HT1080 (cell line): ENCODE measurements around the gene MRPL3. TPM values are rescaled to one million over a fixed set of nuclear protein-coding genes. Genes with fewer than 3 reads are reported as not detected.

Experiments used
- DNase-seq: peaks from one replicate; pipeline ENCODE4 v3.0.0-alpha.2; 2015; ENCODE audit warnings: low read depth
- polyA plus RNA-seq, 2 experiments: library from polyadenylated mRNA; depleted of rRNA; stranded (reverse); fragments of >200 nt; gene quantifications; 2 replicates each; pipeline ENCODE4 v1.2.3, GENCODE V29; 2015
- total RNA-seq: library from RNA; depleted of rRNA; stranded (reverse); fragments of >200 nt; shearing (Covaris generic); gene quantifications from 2 replicates; pipeline ENCODE4 v1.2.3, GENCODE V29; 2014; rRNA removed

Gene MRPL3
- total RNA-seq: 380 and 426 TPM in 2 replicates
- 300 and 338 TPM in 2 replicates for polyA plus RNA-seq (2015; cell fraction: cytosol; rRNA removed)
- 197 and 215 TPM in 2 replicates for polyA plus RNA-seq (2015; cell fraction: nucleus; rRNA removed)

DNA sequence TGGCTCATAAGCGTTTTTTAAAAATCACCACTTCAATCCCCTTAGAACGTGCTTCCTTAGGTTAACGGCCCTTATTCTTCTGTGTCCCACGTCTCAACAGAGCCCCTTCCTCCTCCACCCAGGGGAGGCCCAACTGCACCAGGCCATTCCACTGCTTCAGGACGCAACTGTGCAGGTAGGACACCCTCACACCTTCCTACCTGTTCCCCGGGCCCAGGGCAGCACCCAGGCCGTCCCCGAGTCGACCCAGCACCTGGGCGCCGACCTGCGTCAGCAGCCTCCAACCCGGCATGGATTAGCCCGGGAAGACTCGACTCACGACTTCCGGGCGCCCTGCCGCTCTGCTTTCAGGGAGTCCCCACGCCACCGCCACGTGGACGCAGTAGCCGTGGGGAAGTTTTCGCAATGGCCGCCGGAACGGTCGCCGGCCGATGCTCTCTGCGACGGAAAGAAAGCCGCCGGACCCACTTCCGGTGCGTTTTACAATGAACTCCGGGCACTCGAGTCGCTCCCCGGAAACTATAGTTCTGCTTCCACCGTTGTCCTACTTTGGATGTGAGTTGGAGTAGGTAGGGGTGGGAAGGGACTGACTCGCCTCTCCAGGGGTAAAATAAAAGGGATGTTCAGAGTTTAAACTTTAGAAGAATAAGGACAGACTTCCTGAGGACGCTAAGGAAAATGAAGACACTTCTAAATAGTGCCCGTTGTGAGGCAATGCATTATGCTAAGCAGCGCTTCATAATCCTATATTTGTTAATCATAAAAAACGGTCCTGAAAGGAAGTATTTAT, at the start of gene MRPL3:
Gene MRPL3 (minus strand): TSS at position 442 of the 790 bp plus-strand sequence. CDS start 150 bp downstream, at position 292.
- DNase-seq: peak; percentile 87

GRCh38 chr3:131551761-131552160, 49.0 kb upstream of the MRPL3 start:
- no peak for DNase-seq

DNA sequence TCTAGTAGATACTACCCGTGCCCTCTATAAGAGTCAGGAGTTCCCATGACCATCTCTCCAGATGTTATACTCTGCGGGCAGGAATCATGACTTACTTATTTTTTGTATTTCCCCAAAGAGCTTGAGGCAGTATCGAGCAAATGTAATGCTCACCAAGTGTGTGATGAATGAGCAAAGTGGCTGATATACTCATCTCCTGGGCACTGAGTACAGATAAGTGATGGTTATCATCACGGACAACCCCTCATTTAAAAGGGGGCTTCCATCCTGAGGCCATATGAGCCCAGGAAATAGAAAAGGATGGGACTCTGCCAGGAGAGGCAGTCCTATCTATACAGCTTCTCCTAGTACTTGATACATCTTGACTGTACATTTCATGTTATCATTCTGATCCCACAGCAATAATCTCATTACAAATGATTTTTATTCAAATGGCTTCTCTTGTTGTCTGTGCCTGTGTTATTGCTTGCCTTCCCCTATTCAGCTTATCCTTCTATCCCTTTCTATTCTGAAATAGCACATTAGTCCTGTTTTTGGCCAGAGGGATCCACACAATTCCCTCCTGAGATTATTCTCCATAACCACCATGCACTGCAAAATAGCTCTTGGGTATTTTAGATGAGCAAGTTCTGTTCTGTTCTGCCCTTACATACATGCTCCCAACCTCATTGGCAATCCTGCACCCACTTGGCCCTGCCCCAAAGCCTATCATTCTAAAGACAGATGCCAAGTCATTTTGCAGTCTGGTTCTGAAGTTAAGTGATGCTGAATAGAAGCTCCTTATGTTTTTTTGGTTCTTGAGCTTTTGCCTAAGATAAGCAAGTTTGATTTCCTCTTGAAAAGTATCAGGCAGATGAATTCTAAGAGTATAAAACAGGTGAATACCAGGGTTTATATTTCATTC, 48.0 kb upstream of the MRPL3 start:
- DNase-seq: no peak

GRCh38 chr3:131549340-131549739, 46.6 kb upstream of the MRPL3 start:
- peak; percentile 25 for DNase-seq

GRCh38 chr3:131547585-131547984, 44.8 kb upstream of the MRPL3 start:
- DNase-seq: no peak

DNA sequence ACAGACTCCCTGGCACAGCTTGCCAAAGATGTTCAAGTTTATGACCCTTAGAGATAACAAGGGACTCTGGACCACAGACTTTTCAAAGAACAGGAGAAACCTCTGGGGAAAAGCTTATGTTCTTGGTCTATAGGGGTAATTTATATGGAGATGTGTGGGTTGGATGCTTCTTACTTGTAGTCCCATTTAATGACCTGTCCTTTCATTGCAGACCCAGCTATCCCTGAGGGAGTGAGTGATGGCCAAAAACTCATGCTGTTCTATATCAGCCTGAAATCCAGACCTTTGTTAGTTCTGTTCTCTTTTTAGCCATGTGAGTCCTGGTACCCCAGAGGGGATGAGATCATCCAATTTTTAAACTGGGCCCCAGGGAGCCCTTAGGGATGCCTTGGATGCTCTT, 43.7 kb upstream of the MRPL3 start:
- no peak for DNase-seq

DNA sequence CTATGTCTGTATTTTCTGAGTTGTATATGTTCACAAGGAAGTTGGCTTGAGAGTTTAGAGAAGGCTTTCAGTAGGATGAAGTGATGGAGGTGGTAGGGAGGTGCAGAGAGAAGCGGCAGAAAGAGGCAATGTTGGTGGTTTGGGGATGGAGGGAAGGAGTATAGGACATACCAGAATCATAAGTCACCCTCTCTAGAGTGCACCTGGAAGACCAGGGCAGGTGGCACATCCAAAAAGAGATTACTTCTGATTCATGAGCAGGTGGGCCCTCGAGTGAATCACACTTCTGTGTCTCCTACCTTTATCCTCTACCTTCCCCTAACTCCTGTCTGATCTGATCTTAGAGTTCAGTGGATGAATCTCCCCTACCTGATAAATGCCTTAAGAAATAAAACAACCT, 41.8 kb upstream of the MRPL3 start:
- DNase-seq: no peak

DNA sequence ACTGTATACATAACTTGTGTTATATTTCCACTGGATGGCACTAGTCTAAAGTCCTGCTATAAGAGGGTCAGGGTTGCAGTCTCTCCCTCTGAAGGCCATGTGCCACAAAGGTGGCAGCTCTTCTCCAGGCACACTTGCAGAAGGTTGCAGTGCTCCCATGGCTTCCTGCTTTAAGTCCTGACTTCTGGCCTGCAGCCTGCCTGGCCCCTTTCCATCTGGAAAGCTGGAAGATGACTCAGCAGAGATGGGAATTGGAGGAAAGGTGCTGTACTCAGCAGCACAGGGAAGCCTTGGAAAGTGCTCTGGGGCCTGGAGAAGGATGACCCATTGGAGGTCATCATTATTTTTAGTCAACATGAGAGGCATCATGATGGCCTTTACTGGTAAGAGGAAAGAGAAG, 40.9 kb upstream of the MRPL3 start:
- DNase-seq: peak; percentile 95

DNA sequence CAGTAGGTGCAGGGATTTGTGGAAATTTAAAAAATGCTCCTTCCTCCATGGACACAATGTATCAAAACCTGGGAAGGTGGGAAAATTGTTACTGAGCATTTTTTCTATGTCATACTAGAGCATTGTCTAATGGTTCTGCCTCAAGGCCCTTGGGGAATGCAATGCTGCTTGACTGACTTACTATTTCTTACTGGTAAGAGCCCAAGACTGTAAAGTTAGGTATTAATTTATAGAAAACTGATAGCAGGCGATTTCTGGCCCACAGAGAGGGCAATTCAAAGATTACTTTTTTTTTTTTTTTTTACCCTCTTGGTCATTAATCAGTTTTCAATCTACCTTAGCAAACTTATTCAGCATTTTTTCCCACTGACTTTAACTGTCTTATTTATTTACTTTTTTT, 38.5 kb upstream of the MRPL3 start:
- no peak for DNase-seq

GRCh38 chr3:131540821-131541220, 38.0 kb upstream of the MRPL3 start:
- no peak for DNase-seq

GRCh38 chr3:131540143-131540542, 37.4 kb upstream of the MRPL3 start:
- DNase-seq: no peak

- DNase-seq: no peak
Observed at GRCh38 chr3:131538968-131539367, 36.2 kb upstream of the MRPL3 start.

- DNase-seq: no peak
Observed at GRCh38 chr3:131537531-131537930, 34.8 kb upstream of the MRPL3 start.

DNA sequence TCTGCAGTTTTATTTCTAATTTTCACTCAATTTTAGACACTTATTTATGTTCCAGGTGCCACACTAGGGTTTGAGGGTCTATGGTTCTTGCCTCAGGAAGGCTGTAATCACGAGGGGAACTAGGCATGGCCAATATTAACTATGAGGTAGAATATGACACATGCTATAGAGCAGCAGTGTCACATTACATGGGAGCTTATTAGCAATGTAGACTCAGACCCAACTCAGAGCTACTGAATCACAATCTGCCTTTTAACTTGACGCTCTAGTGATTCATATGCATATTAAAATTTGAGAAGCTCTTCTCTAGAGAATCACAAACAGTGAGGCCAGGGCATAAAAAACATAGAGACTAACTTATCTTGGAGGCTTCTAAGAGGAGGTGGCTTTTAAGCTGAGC, 32.8 kb upstream of the MRPL3 start:
- peak; percentile 90 for DNase-seq

DNA sequence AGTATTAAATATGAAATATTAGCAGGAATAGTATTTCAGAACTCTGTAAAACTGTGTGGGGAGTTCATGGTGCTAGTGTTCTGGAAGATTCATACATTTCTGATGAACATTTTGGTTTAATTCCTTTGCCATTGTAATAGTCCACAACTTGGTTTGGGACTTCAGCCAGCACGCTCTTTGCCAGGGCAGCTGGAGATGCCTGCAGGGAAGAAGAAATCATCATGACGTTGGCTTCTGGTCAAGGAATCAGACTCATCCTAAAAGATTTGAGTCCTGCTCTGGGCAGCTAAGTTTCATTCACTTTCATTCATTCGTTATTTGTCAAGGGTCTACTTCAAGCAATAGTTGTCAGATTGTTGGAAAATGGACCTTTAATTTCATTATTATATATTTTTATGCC, 32.4 kb upstream of the MRPL3 start:
- peak; percentile 39 for DNase-seq

DNA sequence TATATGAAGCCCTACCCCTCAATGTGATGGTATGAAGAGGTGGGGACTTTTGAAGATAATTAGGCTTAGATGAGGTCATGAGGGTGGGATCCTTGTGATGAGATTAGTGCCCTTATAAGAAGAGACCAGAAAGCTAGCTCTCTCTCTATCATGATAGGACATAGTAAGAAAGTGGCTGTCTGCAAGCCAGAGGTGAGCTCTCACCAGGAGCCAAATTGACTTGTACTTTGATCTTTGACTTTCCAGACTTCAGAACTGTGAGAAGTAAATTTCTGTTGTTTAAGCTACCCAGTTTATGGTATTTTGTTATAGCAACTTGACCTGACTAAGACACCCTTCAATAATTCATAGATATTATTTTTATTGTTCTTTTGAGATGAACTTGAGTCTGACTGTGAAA, 29.9 kb upstream of the MRPL3 start:
- DNase-seq: no peak

- no peak for DNase-seq
Observed at GRCh38 chr3:131530843-131531242, 28.1 kb upstream of the MRPL3 start.

GRCh38 chr3:131530388-131530787, 27.6 kb upstream of the MRPL3 start:
- no peak for DNase-seq

DNA sequence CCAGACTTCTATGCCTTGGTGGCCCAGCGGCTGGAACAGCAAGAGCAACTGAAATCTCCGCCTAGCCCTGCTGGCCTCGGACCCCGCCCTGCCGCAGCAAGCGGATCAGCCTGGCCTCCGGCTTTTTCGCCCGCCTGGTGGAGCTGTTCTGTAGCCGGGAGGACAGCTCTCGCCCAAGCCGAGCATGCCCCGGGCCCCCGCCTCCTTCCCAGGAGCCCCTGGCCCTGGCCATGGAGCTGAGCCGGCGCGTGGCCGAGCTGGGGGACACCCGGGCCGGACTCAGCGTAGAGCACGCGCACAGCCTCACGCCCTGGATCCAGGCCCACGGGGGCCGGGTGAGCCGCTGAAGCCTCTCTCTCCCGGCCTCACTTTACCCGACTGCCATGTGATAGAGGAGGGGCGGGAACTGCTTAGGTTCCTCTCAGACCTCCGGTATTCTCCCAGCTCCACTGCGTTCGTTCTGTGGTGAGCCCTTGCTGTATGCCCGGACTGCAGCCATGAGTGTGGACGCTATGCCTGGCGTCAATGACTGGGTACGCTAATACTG, 24.1 kb upstream of the MRPL3 start:
- DNase-seq: peak; percentile 74

GRCh38 chr3:131518680-131519079, 15.9 kb upstream of the MRPL3 start:
- no peak for DNase-seq

GRCh38 chr3:131505421-131505820, 2.6 kb upstream of the MRPL3 start:
- peak; percentile 31 for DNase-seq

DNA sequence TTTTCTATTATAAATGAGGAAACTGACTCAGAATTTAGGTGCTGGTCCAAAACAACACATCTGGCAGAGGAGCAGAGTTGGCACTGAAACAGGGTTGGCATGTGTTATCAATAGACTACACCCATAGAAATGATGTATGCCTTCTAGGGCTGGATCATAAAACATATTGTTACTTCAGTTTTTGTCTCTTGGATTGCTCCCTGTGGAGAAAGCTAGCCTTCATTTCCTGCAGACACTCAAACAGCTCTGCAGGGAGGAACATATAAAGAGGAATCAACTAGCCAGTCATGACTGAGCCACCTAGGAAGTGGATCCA, 507 bp upstream of the MRPL3 start:
- no peak for DNase-seq
